Upper lobe of right lung (tissue), 1 donor: Measurements from ENCODE around the gene POU6F1. TPM values are rescaled to one million over a fixed set of nuclear protein-coding genes. Genes with fewer than 3 reads are reported as not detected.
A peak's percentile ranks its signal among the peaks of the same experiment; 100 is the strongest.

Source experiments
- ATAC-seq: fragments of 200-7000 bp; cut with Tn5 transposase; one replicate; pipeline ENCODE4 v1.9.1; 2020; ENCODE audit warnings: mild to moderate bottlenecking, moderate library complexity
- DNase-seq: peaks from one replicate; pipeline ENCODE4 v3.0.0-alpha.2; 2020
- H3K27ac ChIP-seq: fragments of 200-600 bp; one replicate; pipeline ENCODE4 v1.8.0; 2022
- H3K27me3 ChIP-seq: fragments of 200-600 bp; one replicate; pipeline ENCODE4 v1.8.0; 2022; ENCODE audit warnings: mild to moderate bottlenecking
- H3K36me3 ChIP-seq: fragments of 200-600 bp; one replicate; pipeline ENCODE4 v1.8.0; 2022
- H3K4me1 ChIP-seq: fragments of 200-600 bp; one replicate; pipeline ENCODE4 v1.8.0; 2022
- H3K4me3 ChIP-seq: fragments of 200-600 bp; one replicate; pipeline ENCODE4 v1.8.0; 2022; ENCODE audit warnings: mild to moderate bottlenecking
- H3K9me3 ChIP-seq: fragments of 200-600 bp; one replicate; pipeline ENCODE4 v1.8.0; 2022
- intact Hi-C: fragments of 100-400 bp; cut with DNase I; formaldehyde crosslinking; loops from one replicate; pipeline ENCODE4 v1.11.0; 2022
- total RNA-seq: library from RNA; stranded (reverse); fragmentation: NEBNext Ultra II Directional; extraction: Animal tissue kit (Norgen Biotek cat#: 25700); gene quantifications from one replicate; pipeline ENCODE4 v1.2.1, GENCODE V29; 2021
- TF ChIP-seq, protein P1 (sequence below): fragments of 200-600 bp; IDR thresholded peaks from one replicate; pipeline ENCODE4 v1.8.0; 2022; ENCODE audit warnings: antibody characterized with exemption
- donor health status: DM: no; HTN: yes; CAD: no; lungs with severe emphysema.

POU6F1 gene
- total RNA-seq, 1 donor from 2014 or later, result 19.0 TPM

DNA sequence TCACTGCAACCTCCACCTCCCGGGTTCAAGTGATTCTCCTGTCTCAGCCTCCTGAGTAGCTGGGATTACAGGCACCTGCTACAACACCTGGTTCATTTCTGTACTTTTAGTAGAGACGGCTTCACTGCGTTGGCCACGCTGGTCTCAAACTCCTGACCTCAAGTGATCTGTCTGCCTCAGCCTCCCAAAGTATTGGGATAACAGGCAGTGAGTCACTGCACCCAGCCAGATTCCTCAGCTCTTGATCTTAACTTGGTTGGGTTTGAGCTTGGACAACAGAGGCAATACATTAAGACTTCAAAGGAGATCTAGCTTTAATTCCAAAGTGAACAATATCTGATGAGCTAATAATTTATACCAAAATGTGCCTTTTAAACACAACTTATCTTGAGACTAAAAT lies 26.4 kb upstream of the POU6F1 start:
- TF ChIP-seq, protein P1, sequence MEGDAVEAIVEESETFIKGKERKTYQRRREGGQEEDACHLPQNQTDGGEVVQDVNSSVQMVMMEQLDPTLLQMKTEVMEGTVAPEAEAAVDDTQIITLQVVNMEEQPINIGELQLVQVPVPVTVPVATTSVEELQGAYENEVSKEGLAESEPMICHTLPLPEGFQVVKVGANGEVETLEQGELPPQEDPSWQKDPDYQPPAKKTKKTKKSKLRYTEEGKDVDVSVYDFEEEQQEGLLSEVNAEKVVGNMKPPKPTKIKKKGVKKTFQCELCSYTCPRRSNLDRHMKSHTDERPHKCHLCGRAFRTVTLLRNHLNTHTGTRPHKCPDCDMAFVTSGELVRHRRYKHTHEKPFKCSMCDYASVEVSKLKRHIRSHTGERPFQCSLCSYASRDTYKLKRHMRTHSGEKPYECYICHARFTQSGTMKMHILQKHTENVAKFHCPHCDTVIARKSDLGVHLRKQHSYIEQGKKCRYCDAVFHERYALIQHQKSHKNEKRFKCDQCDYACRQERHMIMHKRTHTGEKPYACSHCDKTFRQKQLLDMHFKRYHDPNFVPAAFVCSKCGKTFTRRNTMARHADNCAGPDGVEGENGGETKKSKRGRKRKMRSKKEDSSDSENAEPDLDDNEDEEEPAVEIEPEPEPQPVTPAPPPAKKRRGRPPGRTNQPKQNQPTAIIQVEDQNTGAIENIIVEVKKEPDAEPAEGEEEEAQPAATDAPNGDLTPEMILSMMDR, result no peak
- Histone ChIP-seq H3K27ac (no peak overlapping the region), H3K9me3 (no peaks in the 10 kb centered on the region), H3K27me3 (no peaks in the 10 kb centered on the region), H3K4me3 (no peak overlapping the region), H3K4me1 (peaks cover 61% of the 10 kb centered on the region), H3K36me3 (peaks cover 57% of the 10 kb centered on the region)
- DNase-seq (no peak), ATAC-seq (no peak)
- intact Hi-C loops, result no loop called here

DNA sequence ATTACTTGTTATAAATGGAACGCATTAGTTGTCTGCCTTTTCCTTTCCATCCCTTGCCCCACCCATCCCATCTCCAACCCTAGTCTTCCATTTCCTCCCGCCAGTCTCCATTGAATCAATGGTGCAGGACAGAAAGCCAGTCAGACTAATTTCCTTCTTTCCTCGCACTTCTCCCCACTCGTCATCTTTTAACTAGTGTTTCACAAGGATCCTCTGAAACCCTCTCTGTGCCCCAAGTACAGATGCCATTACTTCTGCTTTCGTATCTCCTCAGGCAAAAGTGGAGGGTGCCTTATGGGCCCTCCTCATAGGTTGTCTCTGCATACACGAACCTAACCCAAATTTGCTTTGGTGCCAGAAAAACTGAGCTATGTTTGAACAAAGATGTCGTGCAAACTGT lies 25.0 kb upstream of the POU6F1 start:
- DNase-seq (no peak), ATAC-seq (no peak)
- Histone ChIP-seq H3K36me3 (peaks cover 57% of the 10 kb centered on the region), H3K27me3 (no peaks in the 10 kb centered on the region), H3K9me3 (no peaks in the 10 kb centered on the region), H3K4me3 (no peak overlapping the region), H3K27ac (no peak overlapping the region), H3K4me1 (peaks cover 59% of the 10 kb centered on the region)
- TF ChIP-seq, protein P1, result no peak
- intact Hi-C loops, result no loop called here

DNA sequence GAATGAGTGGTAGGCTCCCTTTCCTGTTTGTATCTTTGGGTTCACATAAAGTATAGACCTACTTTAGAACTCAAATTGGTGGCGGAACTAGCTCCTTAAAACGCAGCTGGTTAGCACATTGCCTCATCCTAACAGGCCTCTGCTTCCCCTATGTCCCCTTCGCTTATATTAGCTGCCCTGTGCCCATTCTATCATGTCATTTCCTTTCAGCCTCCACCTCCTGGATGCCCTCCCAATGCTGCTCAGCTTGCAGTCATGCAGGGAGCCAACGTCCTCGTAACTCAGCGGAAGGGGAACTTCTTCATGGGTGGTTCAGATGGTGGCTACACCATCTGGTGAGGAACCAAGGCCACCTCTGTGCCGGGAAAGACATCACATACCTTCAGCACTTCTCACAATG lies 24.3 kb upstream of the POU6F1 start:
- intact Hi-C loops, result no loop called here
- H3K4me3 ChIP-seq, result no peak overlapping the region
- H3K27ac ChIP-seq, result no peak overlapping the region
- TF ChIP-seq, protein P1, result no peak
- H3K36me3 ChIP-seq, result peaks cover 57% of the 10 kb centered on the region
- no peaks in the 10 kb centered on the region for H3K9me3 ChIP-seq
- peaks cover 51% of the 10 kb centered on the region for H3K4me1 ChIP-seq
- ATAC-seq (no peak), DNase-seq (no peak)
- no peaks in the 10 kb centered on the region for H3K27me3 ChIP-seq

DNA sequence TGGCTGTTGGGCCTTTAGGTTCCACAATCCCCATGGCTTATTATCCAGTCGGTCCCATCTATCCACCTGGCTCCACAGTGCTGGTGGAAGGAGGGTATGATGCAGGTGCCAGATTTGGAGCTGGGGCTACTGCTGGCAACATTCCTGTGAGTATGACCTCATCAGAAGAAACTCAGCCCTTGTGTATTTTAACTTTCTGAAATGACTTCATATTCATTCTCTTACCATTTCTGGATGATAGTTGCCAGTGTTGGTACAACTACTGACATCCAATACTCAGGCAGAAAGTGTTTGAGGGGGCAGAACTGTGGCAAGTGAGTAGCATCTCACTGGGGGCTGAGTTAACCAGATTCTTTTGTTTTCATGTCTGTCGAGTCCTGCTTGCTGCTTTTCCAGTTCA lies 23.1 kb upstream of the POU6F1 start:
- Histone ChIP-seq H3K4me3 (no peak overlapping the region), H3K9me3 (no peaks in the 10 kb centered on the region), H3K36me3 (peaks cover 57% of the 10 kb centered on the region), H3K27me3 (no peaks in the 10 kb centered on the region), H3K4me1 (peaks cover 42% of the 10 kb centered on the region), H3K27ac (no peak overlapping the region)
- intact Hi-C loops, result no loop called here
- ATAC-seq (no peak), DNase-seq (no peak)
- TF ChIP-seq, protein P1, result no peak

DNA sequence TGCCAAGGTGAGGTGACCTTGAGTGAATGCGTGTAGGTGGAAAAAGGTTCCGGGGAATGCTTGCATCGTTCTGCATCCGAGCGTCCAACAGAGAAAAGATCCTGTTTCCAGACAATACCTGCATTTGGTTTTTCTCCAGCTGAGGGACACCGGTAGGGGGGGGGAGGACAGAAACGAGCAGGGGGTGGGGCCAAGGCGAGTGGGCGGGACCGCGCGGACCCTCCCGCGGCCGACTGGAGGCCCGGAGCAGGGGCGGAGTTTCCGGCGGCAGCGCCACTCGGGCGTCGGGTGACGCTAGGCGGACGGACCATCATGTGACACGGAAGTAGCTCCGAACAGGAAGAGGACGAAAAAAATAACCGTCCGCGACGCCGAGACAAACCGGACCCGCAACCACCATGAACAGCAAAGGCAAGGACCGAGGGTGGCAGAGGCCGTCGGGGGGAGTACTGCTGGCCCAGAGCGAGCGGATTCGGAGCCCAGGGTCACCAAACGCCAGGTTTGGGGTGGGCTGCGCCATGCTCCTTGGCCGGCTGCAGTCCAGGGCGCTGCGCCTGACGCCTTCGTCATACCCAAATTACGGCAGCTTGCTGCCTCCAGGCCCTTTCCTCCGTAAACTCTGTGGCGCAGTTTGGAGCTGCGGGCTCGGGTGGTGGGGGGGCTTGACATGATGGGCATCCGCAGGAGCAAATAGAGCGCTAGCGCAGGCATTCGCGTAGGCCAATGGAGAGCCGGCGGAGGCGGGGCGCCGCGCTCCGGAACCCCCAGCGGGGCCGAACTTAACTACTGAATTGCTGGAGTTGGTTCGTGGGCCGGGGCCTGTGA lies 20.9 kb upstream of the POU6F1 start, which contains the start of gene DAZAP2:
Gene DAZAP2 (plus strand): TSS at position 317 of the 825 bp plus-strand sequence. CDS start 82 bp downstream, at position 399.
- TF ChIP-seq, protein P1, result no peak
- Histone ChIP-seq H3K4me3 (peak within 1 kb of the TSS; percentile 85), H3K4me1 (peaks cover 32% of the 10 kb centered on the region), H3K9me3 (no peaks in the 10 kb centered on the region), H3K36me3 (peaks cover 38% of the 10 kb centered on the region), H3K27me3 (no peaks in the 10 kb centered on the region), H3K27ac (peak within 1 kb of the TSS; percentile 100)
- DNase-seq (peak; percentile 99), ATAC-seq (peak; percentile 97)
- intact Hi-C loops, result no loop called here
